Activated naive CD8-positive, alpha-beta T cell treated with anti-CD3 and anti-CD28 coated beads for 36 hours (primary cell): ENCODE results near the gene CCDC191. TPM values are rescaled to one million over a fixed set of nuclear protein-coding genes. Genes with fewer than 3 reads are reported as not detected.
A peak's percentile ranks its signal among the peaks of the same experiment; 100 is the strongest.

Experiments used
- DNase-seq: peaks from one replicate; pipeline ENCODE4 v3.0.0; 2021
- H3K27ac Mint-ChIP-seq: one replicate; pipeline ENCODE4 v1.8.0; 2022; ENCODE audit warnings: mild to moderate bottlenecking, moderate library complexity, mixed read lengths
- H3K27me3 Mint-ChIP-seq: one replicate; pipeline ENCODE4 v1.8.0; 2022; ENCODE audit warnings: mild to moderate bottlenecking, mixed read lengths
- H3K36me3 Mint-ChIP-seq: one replicate; pipeline ENCODE4 v1.8.0; 2021; ENCODE audit warnings: mild to moderate bottlenecking, mixed read lengths
- H3K4me1 Mint-ChIP-seq: one replicate; pipeline ENCODE4 v1.8.0; 2021; ENCODE audit warnings: mixed read lengths
- H3K4me3 Mint-ChIP-seq: one replicate; pipeline ENCODE4 v1.8.0; 2022; ENCODE audit warnings: mild to moderate bottlenecking, moderate library complexity, mixed read lengths
- H3K9me3 Mint-ChIP-seq: one replicate; pipeline ENCODE4 v1.8.0; 2022; ENCODE audit warnings: mixed read lengths
- total RNA-seq, 2 experiments: library from RNA; stranded (reverse); gene quantifications; one replicate each; pipeline ENCODE4 v1.2.3, GENCODE V29; 2021

Gene CCDC191
- total RNA-seq, 2 experiments from 2014 or later: 0.99 to 1.7 TPM

DNA sequence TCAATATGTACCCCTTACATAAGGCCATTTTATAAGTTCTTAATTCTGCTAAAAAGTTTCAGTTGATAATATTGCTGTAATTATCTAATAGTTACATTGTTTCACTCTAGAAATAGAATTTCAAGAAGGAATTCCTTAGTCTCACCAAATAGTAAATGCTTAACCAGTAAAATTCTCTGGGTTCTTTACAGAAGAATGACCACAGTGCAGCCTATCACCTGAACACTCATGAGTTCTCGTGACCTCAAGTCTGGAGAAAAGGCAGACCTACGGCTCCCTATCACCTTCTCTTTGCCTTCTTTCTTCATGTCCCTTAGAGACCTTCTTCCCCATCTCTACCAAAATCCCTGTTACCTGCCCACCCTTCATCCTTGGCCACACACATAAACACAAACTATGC is 30.9 kb downstream of the CCDC191 start:
- DNase-seq: no peak
- Mint-ChIP-seq H3K27me3 (no peaks in the 10 kb centered on the region), H3K4me3 (no peak overlapping the region), H3K4me1 (peaks cover 4% of the 10 kb centered on the region), H3K36me3 (no peaks in the 10 kb centered on the region), H3K27ac (no peak overlapping the region), H3K9me3 (no peaks in the 10 kb centered on the region)

DNA sequence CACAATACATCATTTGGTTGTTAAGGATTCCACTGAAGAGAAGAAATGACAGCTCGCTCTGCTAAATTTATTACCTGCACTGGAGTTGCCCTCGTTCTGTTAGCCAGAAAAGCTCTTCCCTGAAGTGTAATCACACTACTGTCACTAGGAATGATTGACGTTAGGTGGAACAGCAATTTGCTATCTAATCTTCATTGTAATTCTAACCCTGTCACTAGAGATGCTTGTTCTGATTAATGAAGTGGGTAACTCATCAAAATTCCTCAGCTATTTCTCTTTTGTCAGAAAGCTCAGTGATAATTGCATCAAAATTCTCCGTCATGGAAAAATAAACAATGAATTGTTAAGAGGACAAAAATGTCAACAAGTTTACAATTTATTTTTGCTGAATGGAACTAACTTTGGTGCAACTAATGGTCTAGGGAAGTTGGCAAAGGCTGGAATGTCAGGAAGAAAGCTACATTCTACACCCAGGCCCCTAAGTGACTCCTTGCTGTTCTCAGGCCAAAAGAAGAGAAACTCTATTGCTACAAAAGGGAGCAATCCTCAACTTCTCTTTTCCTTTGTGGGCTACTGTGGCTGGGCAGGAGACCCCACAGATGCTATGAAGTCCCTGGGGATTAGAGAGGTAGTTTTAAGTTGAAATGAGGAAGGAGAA is 34.1 kb downstream of the CCDC191 start:
- Mint-ChIP-seq H3K27ac (no peak overlapping the region), H3K4me3 (no peak overlapping the region), H3K27me3 (no peaks in the 10 kb centered on the region), H3K9me3 (no peaks in the 10 kb centered on the region), H3K36me3 (peaks cover 3% of the 10 kb centered on the region), H3K4me1 (peaks cover 4% of the 10 kb centered on the region)
- DNase-seq: no peak

- peaks cover 4% of the 10 kb centered on the region for H3K4me1 Mint-ChIP-seq
- no peaks in the 10 kb centered on the region for H3K27me3 Mint-ChIP-seq
- no peak for DNase-seq
- no peaks in the 10 kb centered on the region for H3K9me3 Mint-ChIP-seq
- peaks cover 3% of the 10 kb centered on the region for H3K36me3 Mint-ChIP-seq
- peak overlapping the region; percentile 49 for H3K27ac Mint-ChIP-seq
- H3K4me3 Mint-ChIP-seq: no peak overlapping the region
Observed at GRCh38 chr3:114020907-114021306, 35.4 kb downstream of the CCDC191 start.

DNA sequence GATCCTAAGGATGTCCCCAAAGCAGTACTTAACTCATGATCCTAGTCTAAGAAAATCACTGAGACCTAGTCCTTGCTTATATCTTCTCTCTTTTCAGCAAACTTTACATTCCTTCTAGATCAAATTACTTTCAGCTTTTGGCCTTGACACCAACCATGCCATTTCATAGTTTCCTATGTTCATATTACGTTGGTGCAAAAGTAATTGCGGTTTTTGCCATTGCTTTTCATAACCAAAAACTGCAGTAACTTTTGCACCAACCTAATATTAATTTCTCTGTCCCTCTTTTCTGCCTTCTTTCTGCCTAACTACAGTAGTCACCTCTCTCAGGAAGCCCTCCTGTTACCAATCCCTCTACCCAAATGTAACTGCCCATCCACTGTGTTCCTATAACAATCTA is 36.8 kb downstream of the CCDC191 start:
- Mint-ChIP-seq H3K36me3 (peaks cover 3% of the 10 kb centered on the region), H3K9me3 (no peaks in the 10 kb centered on the region), H3K27me3 (no peaks in the 10 kb centered on the region), H3K4me1 (peaks cover 4% of the 10 kb centered on the region), H3K4me3 (no peak overlapping the region), H3K27ac (no peak overlapping the region)
- no peak for DNase-seq

DNA sequence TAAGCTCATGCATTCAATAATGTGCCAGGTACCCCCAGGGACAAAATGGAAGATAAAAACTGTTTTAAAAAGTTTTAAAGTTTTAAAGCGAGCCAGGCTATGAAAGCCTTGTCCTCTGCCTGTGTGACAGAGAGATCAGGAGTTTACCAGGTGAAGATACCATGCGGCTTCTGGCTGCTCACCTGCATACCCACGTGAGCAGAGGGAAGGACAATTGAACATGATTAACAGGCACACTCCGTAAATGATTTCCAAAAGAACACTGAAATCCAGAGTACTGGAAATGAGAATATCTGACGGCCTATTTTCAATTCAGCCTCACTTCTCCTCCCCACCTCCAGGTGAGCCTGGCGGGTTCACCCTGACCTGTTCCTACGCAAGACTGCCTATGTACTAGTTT is 42.1 kb downstream of the CCDC191 start:
- DNase-seq: no peak
- Mint-ChIP-seq H3K36me3 (peaks cover 2% of the 10 kb centered on the region), H3K27me3 (no peaks in the 10 kb centered on the region), H3K4me1 (no peaks in the 10 kb centered on the region), H3K27ac (no peak overlapping the region), H3K9me3 (no peaks in the 10 kb centered on the region), H3K4me3 (no peak overlapping the region)

DNA sequence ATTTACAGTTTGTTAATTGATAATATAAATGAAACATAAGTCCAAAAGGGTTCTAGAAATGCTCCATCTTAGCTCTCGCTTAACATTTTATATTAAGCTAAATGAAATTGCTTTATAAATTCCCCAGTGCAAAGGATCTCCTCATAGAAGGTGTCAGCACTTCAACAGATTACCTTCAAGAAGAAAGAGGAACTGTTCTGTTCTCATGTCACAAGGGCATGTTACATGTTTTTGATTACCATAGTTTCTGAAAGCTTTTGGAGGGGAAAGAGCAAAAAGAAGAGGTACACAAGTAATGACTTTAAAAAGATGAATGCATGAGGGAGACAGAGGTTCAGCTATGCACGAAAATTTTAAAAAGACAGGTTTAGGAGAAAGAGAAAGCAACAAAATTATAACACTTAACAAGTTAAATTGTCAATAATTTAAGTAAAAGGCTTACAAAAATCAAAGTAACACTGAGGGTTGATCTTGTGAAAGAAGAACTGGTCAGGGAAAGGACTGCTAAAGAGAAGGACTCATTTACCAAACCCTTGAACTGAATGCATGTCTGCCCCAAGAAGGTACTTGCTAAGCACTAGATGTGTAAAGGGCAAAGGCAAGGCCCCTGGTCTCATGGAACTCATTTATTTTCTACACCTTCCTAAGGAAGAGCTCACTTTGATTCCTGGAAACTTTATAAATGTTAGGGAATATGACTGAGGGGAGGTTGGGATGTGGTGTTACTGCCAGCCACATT is 45.1 kb downstream of the CCDC191 start:
- H3K27ac Mint-ChIP-seq: no peak overlapping the region
- H3K9me3 Mint-ChIP-seq: no peaks in the 10 kb centered on the region
- DNase-seq: no peak

GRCh38 chr3:114005481-114005880 is 50.8 kb downstream of the CCDC191 start:
- Mint-ChIP-seq H3K27ac (no peak overlapping the region), H3K4me1 (no peaks in the 10 kb centered on the region), H3K27me3 (no peaks in the 10 kb centered on the region), H3K9me3 (peaks cover 2% of the 10 kb centered on the region), H3K36me3 (peaks cover 9% of the 10 kb centered on the region), H3K4me3 (no peak overlapping the region)
- no peak for DNase-seq

More for the DNA sequence above, 45.1 kb downstream of the CCDC191 start:
- H3K36me3 Mint-ChIP-seq: no peaks in the 10 kb centered on the region
- no peak overlapping the region for H3K4me3 Mint-ChIP-seq
- no peaks in the 10 kb centered on the region for H3K27me3 Mint-ChIP-seq
- no peaks in the 10 kb centered on the region for H3K4me1 Mint-ChIP-seq

DNA sequence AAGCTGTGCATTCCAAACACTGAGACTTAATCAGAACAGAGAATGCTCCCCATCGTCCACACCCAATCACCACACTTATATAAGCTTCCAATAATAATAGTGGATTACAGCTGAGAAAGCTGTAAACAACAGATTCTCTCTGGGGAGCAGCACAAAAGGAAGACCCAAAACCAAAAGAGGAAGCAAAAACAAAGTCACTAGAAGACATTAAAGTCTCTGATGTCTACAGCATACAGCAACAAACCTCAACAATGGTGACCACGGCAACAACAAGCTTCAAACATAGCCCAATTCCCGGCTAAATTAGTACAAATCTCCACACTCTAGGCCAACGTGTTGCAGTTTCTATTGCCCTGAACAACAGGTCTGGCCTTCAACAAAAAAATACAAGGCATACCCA is 70.8 kb downstream of the CCDC191 start:
- H3K4me3 Mint-ChIP-seq: no peak overlapping the region
- no peaks in the 10 kb centered on the region for H3K27me3 Mint-ChIP-seq
- H3K4me1 Mint-ChIP-seq: peaks cover 1% of the 10 kb centered on the region
- H3K36me3 Mint-ChIP-seq: peaks cover 13% of the 10 kb centered on the region
- no peak for DNase-seq
- no peak overlapping the region for H3K27ac Mint-ChIP-seq
- H3K9me3 Mint-ChIP-seq: no peaks in the 10 kb centered on the region

- no peaks in the 10 kb centered on the region for H3K27me3 Mint-ChIP-seq
- no peak for DNase-seq
- no peak overlapping the region for H3K27ac Mint-ChIP-seq
- H3K4me3 Mint-ChIP-seq: no peak overlapping the region
- H3K36me3 Mint-ChIP-seq: peaks cover 19% of the 10 kb centered on the region
- peaks cover 4% of the 10 kb centered on the region for H3K4me1 Mint-ChIP-seq
- H3K9me3 Mint-ChIP-seq: no peaks in the 10 kb centered on the region
Observed at GRCh38 chr3:113983544-113983943, 72.8 kb downstream of the CCDC191 start.

DNA sequence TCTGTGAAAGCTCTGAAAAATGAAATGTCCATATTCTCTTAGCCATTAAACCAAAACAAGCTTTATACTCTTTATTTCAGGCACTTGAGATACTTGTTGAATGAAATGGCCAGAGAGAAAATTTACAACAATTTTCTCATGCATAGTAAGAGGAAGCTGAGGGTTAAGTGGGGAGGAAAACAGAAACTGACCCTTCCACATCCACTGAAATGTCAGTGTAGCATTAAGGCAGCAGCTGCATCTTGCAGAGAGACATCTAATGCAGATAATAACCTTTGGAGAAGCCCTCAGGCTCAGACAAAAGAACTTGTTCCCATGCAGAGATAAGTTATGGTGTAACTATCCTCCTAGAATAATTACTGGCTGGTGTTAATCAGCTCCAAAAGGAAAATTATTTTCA is 74.5 kb downstream of the CCDC191 start:
- DNase-seq: no peak
- H3K4me3 Mint-ChIP-seq: no peak overlapping the region
- peaks cover 25% of the 10 kb centered on the region for H3K36me3 Mint-ChIP-seq
- H3K27ac Mint-ChIP-seq: no peak overlapping the region
- H3K4me1 Mint-ChIP-seq: peaks cover 4% of the 10 kb centered on the region
- no peaks in the 10 kb centered on the region for H3K27me3 Mint-ChIP-seq
- H3K9me3 Mint-ChIP-seq: no peaks in the 10 kb centered on the region

DNA sequence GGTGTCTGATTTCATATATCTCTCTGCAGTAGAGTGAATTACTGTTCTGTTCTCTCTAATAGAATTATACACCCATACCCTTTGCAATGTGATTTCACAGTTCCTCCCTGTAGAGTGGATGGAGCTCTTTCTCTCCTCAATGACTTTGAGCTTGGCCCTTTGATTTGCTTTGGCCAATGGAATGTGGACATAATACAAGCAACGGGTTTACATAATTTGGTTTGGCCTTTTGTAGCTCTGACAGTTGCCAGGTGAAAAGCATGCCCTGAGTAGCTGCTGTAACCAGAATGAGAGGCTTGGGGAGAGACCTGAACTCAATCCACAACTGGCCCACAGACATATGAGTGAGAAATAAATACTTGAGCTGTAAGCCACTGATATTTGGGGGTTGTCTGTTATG is 76.4 kb downstream of the CCDC191 start:
- H3K4me1 Mint-ChIP-seq: peaks cover 2% of the 10 kb centered on the region
- H3K27me3 Mint-ChIP-seq: no peaks in the 10 kb centered on the region
- peaks cover 23% of the 10 kb centered on the region for H3K36me3 Mint-ChIP-seq

GRCh38 chr3:113977822-113978221 is 78.5 kb downstream of the CCDC191 start:
- Mint-ChIP-seq H3K36me3 (peaks cover 37% of the 10 kb centered on the region), H3K9me3 (peaks cover 15% of the 10 kb centered on the region), H3K27me3 (no peaks in the 10 kb centered on the region), H3K27ac (no peak overlapping the region), H3K4me3 (no peak overlapping the region), H3K4me1 (peaks cover 2% of the 10 kb centered on the region)
- no peak for DNase-seq

More for the DNA sequence above, 76.4 kb downstream of the CCDC191 start:
- Mint-ChIP-seq H3K9me3 (no peaks in the 10 kb centered on the region), H3K27ac (no peak overlapping the region), H3K4me3 (no peak overlapping the region)
- DNase-seq: no peak

- Mint-ChIP-seq H3K36me3 (peaks cover 15% of the 10 kb centered on the region), H3K4me1 (peaks cover under 1% of the 10 kb centered on the region), H3K9me3 (peaks cover 24% of the 10 kb centered on the region), H3K27ac (no peak overlapping the region), H3K27me3 (no peaks in the 10 kb centered on the region), H3K4me3 (no peak overlapping the region)
- no peak for DNase-seq
Observed at GRCh38 chr3:113968986-113969385, 87.3 kb downstream of the CCDC191 start.

DNA sequence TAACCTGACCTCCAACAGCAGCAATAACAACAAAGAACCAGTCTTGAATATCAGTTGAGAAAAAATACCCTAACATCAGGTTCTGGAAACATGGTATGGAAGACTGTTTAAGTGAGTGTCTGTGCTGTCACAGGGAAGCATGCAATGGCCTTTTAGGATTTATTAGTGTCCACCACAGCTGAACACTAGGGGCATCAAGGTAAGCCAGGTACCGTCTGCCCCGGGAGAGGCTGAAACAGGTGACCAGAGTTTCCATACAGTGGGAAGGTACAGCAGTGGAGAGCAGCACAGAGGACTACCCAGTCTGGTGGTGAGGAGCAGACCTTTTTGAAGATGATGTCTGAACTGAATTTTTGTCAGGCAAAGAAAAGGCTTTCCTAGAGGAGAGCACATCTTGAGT is 90.2 kb downstream of the CCDC191 start:
- H3K4me3 Mint-ChIP-seq: no peak overlapping the region
- no peak for DNase-seq
- H3K4me1 Mint-ChIP-seq: peaks cover 4% of the 10 kb centered on the region
- peaks cover 2% of the 10 kb centered on the region for H3K9me3 Mint-ChIP-seq
- no peak overlapping the region for H3K27ac Mint-ChIP-seq
- H3K27me3 Mint-ChIP-seq: no peaks in the 10 kb centered on the region
- peaks cover under 1% of the 10 kb centered on the region for H3K36me3 Mint-ChIP-seq

DNA sequence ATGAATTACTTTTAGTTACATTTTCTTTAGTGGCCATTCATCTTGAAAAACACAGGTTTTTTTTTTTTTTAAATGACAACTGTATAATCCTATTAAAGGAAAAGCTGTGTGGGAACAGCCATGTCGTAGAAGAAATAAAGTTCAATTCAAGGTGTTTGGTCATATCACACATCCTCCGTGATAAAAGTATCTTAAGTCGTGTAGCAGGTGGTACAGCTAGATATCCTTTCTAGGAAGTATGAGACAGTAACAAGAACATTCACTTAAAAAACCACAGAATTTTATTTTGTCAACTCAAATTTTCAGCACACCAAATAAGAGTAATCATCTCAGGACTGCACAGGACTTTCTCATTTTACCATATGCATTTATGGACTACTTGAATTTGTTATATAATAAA is 92.4 kb downstream of the CCDC191 start:
- H3K27me3 Mint-ChIP-seq: no peaks in the 10 kb centered on the region
- H3K36me3 Mint-ChIP-seq: peaks cover 4% of the 10 kb centered on the region
- peaks cover 4% of the 10 kb centered on the region for H3K4me1 Mint-ChIP-seq
- no peak for DNase-seq
- no peak overlapping the region for H3K27ac Mint-ChIP-seq
- H3K9me3 Mint-ChIP-seq: no peaks in the 10 kb centered on the region
- H3K4me3 Mint-ChIP-seq: no peak overlapping the region
